Ascending aorta (tissue), 2 donors: ENCODE measurements around the gene TIA1. TPM values are rescaled to one million over a fixed set of nuclear protein-coding genes. Genes with fewer than 3 reads are reported as not detected.
"Not testable (repeated sequence)": the region's sequence is repeated elsewhere in the genome, so short reads cannot be mapped to it uniquely, and the experiment has no call there.

Experiments used
- DNase-seq, 2 donors: peaks; one replicate each; pipeline ENCODE4 v3.0.0-alpha.2; 2019; ENCODE audit warnings: low spot score in 2 of 2
- H3K27ac ChIP-seq, 2 donors: fragments of 200-600 bp; sonication (generic); one replicate each; pipeline ENCODE4 v1.5.1; 2016 to 2017; ENCODE audit warnings: mild to moderate bottlenecking in 1 of 2
- H3K27me3 ChIP-seq: fragments of 200-600 bp; sonication (generic); one replicate; pipeline ENCODE4 v1.5.1; 2017
- H3K36me3 ChIP-seq, 2 donors: fragments of 200-600 bp; sonication (generic); one replicate each; pipeline ENCODE4 v1.5.1; 2016
- H3K4me1 ChIP-seq, 2 donors: fragments of 200-600 bp; sonication (generic); one replicate each; pipeline ENCODE4 v1.5.1; 2016 to 2017; ENCODE audit warnings: mild to moderate bottlenecking in 1 of 2
- H3K4me3 ChIP-seq, 2 donors: fragments of 200-600 bp; sonication (generic); one replicate each; pipeline ENCODE4 v1.5.1; 2016 to 2017; ENCODE audit warnings: mild to moderate bottlenecking in 1 of 2
- H3K9me3 ChIP-seq, 2 donors: fragments of 200-600 bp; sonication (generic); one replicate each; pipeline ENCODE4 v1.5.1; 2016
- CTCF ChIP-seq, 3 experiments: fragments of 200-600 bp in 2 of 3; fragments of 450-650 bp in 1 of 3; sonication (generic) in 2 of 3; IDR thresholded peaks; one replicate each; pipeline ENCODE4 v1.5.1; 2016 to 2019; ENCODE audit warnings: antibody characterized with exemption in 3 of 3, mild to moderate bottlenecking in 1 of 3, moderate library complexity in 1 of 3
- intact Hi-C: fragments of 100-400 bp; cut with DNase I; formaldehyde crosslinking; loops from one replicate; pipeline ENCODE4 v1.15.1; 2023
- total RNA-seq: library from RNA; depleted of rRNA; stranded (reverse); fragments of >200 nt; gene quantifications from one replicate; pipeline ENCODE4 v1.1.0, GENCODE V29; 2016

Gene TIA1
- 19.3 TPM for total RNA-seq

GRCh38 chr2:70248181-70248847 lies at the start of gene TIA1:
TSS of gene TIA1 (minus strand) at chr2:70248628. CDS start at chr2:70248430, 198 bp downstream.
- intact Hi-C loops: loop anchor here (1.0 to 5.0 kb wide), 6 partner anchors 10 to 729 kb away; partner anchors contain the start of genes ANKRD53, C2orf42, FAM136A and PCBP1
- Histone ChIP-seq H3K36me3 (no peaks in the 10 kb centered on the region), H3K4me3 (peak within 1 kb of the TSS; percentile 69 to 70), H3K27ac (peak within 1 kb of the TSS; percentile 87 to 88), H3K9me3 (no peaks in the 10 kb centered on the region), H3K4me1 (peaks cover 0 to 9% of the 10 kb centered on the region in 2 donors), H3K27me3 (no peaks in the 10 kb centered on the region)
- DNase-seq: peak; percentile 93 to 99
- no peak for TF ChIP-seq CTCF (IDR thresholded peaks at IDR 0.05)

DNA sequence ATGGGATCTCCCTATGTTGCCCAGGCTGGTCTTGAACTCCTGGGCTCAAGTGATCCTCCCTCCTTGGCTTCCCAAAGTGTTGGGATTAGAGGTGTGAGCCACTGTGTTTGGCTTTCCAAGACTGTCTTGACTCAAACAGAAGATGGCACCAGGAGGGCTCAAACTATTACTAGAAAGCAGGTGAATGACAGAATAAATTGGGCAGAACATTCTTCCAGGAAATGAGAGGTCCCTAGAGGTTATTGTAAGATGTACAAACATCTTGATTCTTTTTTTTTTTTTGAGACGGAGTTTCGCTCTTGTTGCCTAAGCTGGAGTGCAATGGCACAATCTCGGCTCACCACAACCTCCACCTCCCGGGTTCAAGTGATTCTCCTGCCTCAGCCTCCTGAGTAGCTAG lies 49.4 kb upstream of the TIA1 start:
- intact Hi-C loops: loop anchor here (10.0 kb wide), 2 partner anchors 697 to 767 kb away; partner anchors contain the start of genes NAGK and TEX261
- not testable (repeated sequence) for DNase-seq

DNA sequence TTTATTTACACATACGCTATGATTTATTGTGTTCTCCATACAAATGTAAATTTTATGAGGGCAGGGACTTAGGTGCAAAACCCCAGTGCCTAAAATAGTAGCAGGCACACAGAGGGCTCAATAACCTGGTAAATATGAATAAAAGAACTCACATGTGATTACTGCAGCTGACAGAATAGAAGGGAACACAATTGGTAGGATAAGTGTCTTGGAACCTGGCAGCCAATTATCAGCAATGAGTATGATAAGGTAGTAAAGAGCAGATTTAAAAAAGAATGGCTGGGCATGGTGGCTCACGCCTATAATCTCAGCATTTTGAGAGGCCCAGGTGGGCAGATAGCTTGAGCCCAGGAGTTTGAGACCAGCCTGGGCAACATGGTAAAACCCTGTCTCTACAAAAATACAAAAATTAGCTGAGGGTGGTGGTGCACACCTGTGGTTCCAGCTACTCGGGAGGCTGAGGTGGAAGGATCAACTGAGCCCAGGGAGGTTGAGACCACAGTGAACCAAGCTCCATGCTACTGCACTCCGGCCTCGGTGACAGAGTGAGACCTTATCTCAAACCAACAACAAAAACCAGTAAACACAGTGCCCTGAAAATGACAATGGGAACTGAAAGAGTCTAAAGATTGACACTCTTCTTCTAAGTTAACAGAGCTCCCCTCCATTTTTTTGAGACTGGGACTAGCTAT lies 35.2 kb upstream of the TIA1 start:
- TF ChIP-seq CTCF (IDR thresholded peaks at IDR 0.05): no peak
- Histone ChIP-seq H3K9me3 (no peaks in the 10 kb centered on the region), H3K36me3 (peaks cover 68 to 82% of the 10 kb centered on the region in 2 donors), H3K4me3 (no peak overlapping the region), H3K27ac (no peak overlapping the region), H3K27me3 (no peaks in the 10 kb centered on the region), H3K4me1 (no peaks in the 10 kb centered on the region)
- DNase-seq: no peak
- intact Hi-C loops: no loop called here

More for the DNA sequence above, 49.4 kb upstream of the TIA1 start:
- H3K27me3 ChIP-seq, H3K9me3 ChIP-seq, H3K27ac ChIP-seq, H3K4me1 ChIP-seq, H3K4me3 ChIP-seq: not testable (repeated sequence)
- H3K36me3 ChIP-seq: peaks cover 5 to 26% of the 10 kb centered on the region in 2 donors

DNA sequence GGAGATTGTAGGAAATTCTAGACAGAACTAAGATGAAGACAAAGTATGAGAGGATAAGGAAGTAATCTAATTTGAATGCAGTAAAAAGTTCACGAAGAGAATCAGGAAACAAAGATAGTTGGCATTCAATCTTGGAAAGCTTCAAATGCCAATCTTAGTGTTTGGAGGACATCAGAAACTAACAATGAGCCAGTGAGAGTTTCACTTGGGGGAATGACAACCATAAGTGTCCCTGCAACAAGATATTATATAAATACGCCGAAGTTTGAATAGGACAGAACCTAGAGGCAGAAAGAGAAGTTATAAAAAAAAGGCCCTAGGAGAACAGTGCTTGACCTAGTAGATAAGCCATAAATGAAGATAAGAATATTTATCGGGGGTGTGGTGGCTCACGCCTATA lies 34.0 kb upstream of the TIA1 start:
- Histone ChIP-seq H3K36me3 (peaks cover 68 to 82% of the 10 kb centered on the region in 2 donors), H3K9me3 (no peaks in the 10 kb centered on the region), H3K4me1 (no peaks in the 10 kb centered on the region), H3K27ac (no peak overlapping the region), H3K4me3 (no peak overlapping the region), H3K27me3 (no peaks in the 10 kb centered on the region)
- no peak for TF ChIP-seq CTCF (IDR thresholded peaks at IDR 0.05)
- DNase-seq: no peak
- intact Hi-C loops: no loop called here

GRCh38 chr2:70280242-70280798 lies 31.9 kb upstream of the TIA1 start:
- intact Hi-C loops: no loop called here
- no peak for DNase-seq
- Histone ChIP-seq H3K4me3 (no peak overlapping the region), H3K27me3 (no peaks in the 10 kb centered on the region), H3K36me3 (peaks cover 69 to 82% of the 10 kb centered on the region in 2 donors), H3K4me1 (no peaks in the 10 kb centered on the region), H3K9me3 (no peaks in the 10 kb centered on the region), H3K27ac (no peak overlapping the region)
- TF ChIP-seq CTCF (IDR thresholded peaks at IDR 0.05): no peak

DNA sequence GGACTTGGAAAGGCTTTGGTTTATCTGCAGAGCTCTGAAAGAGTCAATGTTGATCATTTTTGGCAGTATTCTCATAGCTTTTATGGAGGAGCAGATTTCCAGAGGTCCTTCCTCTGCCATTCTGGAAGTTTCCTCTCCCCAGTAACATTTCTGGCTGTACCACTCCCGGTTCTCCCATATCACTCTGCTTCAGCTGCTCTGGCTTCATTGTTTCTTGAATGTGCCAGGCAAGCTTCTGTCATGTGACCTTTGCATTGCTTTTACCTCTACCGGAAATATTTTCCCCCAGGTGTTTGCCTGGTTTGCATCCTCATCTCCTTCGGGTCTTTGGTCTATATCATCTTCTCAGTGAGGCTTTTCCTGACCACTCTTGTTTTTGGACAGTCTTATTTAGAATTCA lies 21.9 kb upstream of the TIA1 start:
- Histone ChIP-seq H3K27ac (no peak overlapping the region), H3K36me3 (peaks cover 23 to 30% of the 10 kb centered on the region in 2 donors), H3K4me1 (no peaks in the 10 kb centered on the region), H3K27me3 (no peaks in the 10 kb centered on the region), H3K9me3 (no peaks in the 10 kb centered on the region), H3K4me3 (no peak overlapping the region)
- intact Hi-C loops: no loop called here
- DNase-seq: no peak
- TF ChIP-seq CTCF (IDR thresholded peaks at IDR 0.05): no peak

DNA sequence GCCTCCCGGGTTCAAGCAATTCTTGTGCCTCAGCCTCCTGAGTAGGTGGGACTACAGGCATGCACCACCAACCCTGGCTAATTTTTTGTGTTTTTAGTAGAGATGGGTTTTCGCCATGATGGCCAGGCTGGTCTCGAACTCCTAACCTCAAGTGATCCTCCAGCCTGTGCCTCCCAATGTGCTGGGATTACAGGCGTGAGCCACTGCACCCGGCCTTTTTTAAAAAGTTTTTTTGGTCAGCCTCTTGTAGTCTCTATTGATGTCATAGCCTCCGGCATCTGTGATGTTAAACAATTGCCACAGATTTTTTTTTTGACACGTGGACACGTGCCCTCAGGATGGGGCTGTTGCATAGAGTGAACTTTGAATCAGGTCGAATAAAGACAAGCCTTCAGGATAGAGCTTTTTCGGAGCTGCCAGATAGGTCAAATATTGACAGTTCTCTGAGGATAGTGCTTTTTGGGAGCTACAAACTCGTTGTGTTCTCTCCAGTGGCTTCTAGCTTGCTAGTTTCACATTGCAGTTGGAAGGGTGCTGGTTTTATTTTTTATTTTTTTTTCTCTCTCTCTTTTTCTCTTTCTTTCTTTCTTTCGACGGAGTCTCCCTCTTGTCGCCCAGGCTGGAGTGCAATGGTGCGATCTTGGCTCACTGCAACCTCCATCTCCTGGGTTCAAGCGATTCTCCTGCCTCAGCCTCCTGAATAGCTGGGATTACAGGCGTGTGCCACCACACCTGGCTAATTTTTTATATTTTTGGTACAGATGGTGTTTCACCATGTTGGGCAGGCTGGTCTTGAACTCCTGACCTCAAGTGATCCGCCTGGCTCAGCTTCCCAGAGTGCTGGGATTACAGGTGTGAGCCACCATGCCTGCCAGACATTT lies 21.2 kb upstream of the TIA1 start:
- intact Hi-C loops, H3K4me3 ChIP-seq, H3K4me1 ChIP-seq, H3K9me3 ChIP-seq, H3K27me3 ChIP-seq, H3K27ac ChIP-seq, DNase-seq: not testable (repeated sequence)
- peaks cover 25 to 30% of the 10 kb centered on the region in 2 donors for H3K36me3 ChIP-seq

DNA sequence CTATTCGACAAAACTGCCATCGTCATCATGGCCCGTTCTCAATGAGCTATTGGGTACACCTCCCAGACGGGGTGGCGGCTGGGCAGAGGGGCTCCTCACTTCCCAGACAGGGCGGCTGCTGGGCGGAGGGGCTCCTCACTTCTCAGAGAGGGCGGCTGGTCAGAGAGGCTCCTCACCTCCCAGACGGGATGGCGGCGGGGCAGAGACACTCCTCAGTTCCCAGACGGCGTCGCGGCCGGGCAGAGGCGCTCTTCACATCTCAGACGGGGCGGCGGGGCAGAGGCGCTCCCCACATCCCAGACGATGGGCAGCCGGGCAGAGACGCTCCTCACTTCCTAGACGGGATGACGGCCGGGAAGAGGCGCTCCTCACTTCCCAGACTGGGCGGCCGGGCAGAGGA lies 18.5 kb upstream of the TIA1 start:
- intact Hi-C loops, H3K9me3 ChIP-seq: not testable (repeated sequence)

More for the DNA sequence above, 18.5 kb upstream of the TIA1 start:
- not testable (repeated sequence) for H3K27me3 ChIP-seq, H3K4me3 ChIP-seq, DNase-seq, H3K27ac ChIP-seq, H3K4me1 ChIP-seq
- peaks cover 29 to 43% of the 10 kb centered on the region in 2 donors for H3K36me3 ChIP-seq
